Stimulated activated naive CD8-positive, alpha-beta T cell treated with anti-CD3 and anti-CD28 coated beads, Interleukin-15, Interleukin-2, amounts not matched to agents 100 U/mL and 50 U/mL, for 24 hours (primary cell): ENCODE results near the gene PPP2R5E.
"Not testable (repeated sequence)": the region's sequence is repeated elsewhere in the genome, so short reads cannot be mapped to it uniquely, and the experiment has no call there.

Experiments used
- ATAC-seq: fragments of 150-1000 bp; cut with Tn5 transposase; one replicate; pipeline ENCODE4 v1.10.0; 2021
- DNase-seq: peaks from one replicate; pipeline ENCODE4 v3.0.0; 2021

The PPP2R5E gene

GRCh38 chr14:63543000-63543825 lies at the start of gene PPP2R5E:
Gene PPP2R5E (minus strand): TSS chr14:63543377. CDS start chr14:63539685, 3,692 bp downstream.
- ATAC-seq = peak; percentile 99

GRCh38 chr14:63583046-63583445 lies 39.9 kb upstream of the PPP2R5E start:
- ATAC-seq, DNase-seq: not testable (repeated sequence)

More at GRCh38 chr14:63543000-63543825, at the start of gene PPP2R5E:
- peak; percentile 95 for DNase-seq

- DNase-seq (no peak), ATAC-seq (no peak)
Measured at GRCh38 chr14:63581491-63581890, 38.3 kb upstream of the PPP2R5E start.

- ATAC-seq = no peak
- DNase-seq = no peak
Measured at GRCh38 chr14:63578300-63578699, 35.1 kb upstream of the PPP2R5E start.

- ATAC-seq (no peak), DNase-seq (no peak)
Measured at GRCh38 chr14:63573581-63573980, 30.4 kb upstream of the PPP2R5E start.

- ATAC-seq (no peak), DNase-seq (no peak)
Measured at GRCh38 chr14:63565448-63565847, 22.3 kb upstream of the PPP2R5E start.

- no peak for ATAC-seq
- no peak for DNase-seq
Measured at GRCh38 chr14:63564318-63564717, 21.1 kb upstream of the PPP2R5E start.

GRCh38 chr14:63563370-63564026 lies 20.3 kb upstream of the PPP2R5E start:
- no peak for ATAC-seq
- no peak for DNase-seq

- ATAC-seq = no peak
- no peak for DNase-seq
Measured at GRCh38 chr14:63562405-63562804, 19.2 kb upstream of the PPP2R5E start.

- ATAC-seq = peak; percentile 55
Measured at GRCh38 chr14:63555572-63555971, 12.4 kb upstream of the PPP2R5E start.

GRCh38 chr14:63551332-63551731 lies 8.2 kb upstream of the PPP2R5E start:
- ATAC-seq = peak; percentile 57
- no peak for DNase-seq

More at GRCh38 chr14:63555572-63555971, 12.4 kb upstream of the PPP2R5E start:
- DNase-seq = no peak

- no peak for DNase-seq
- no peak for ATAC-seq
Measured at GRCh38 chr14:63547798-63548335, 4.7 kb upstream of the PPP2R5E start.

GRCh38 chr14:63545431-63545830 lies 2.3 kb upstream of the PPP2R5E start:
- no peak for ATAC-seq
- DNase-seq = no peak

- no peak for DNase-seq
- no peak for ATAC-seq
Measured at GRCh38 chr14:63544591-63545299, 1.6 kb upstream of the PPP2R5E start.

GRCh38 chr14:63543826-63544406 lies 739 bp upstream of the PPP2R5E start:
- DNase-seq (no peak), ATAC-seq (peak; percentile 26)

- ATAC-seq (peak; percentile 1), DNase-seq (peak; percentile 28)
Measured at GRCh38 chr14:63542231-63542999, 762 bp downstream of the PPP2R5E start.

- ATAC-seq = no peak
- no peak for DNase-seq
Measured at GRCh38 chr14:63535918-63536317, 7.3 kb downstream of the PPP2R5E start.

GRCh38 chr14:63533474-63533873 lies 9.7 kb downstream of the PPP2R5E start:
- no peak for DNase-seq

GRCh38 chr14:63524537-63525155 lies 18.5 kb downstream of the PPP2R5E start:
- DNase-seq (peak; percentile 5), ATAC-seq (peak; percentile 76)

More at GRCh38 chr14:63533474-63533873, 9.7 kb downstream of the PPP2R5E start:
- no peak for ATAC-seq

- no peak for DNase-seq
Measured at GRCh38 chr14:63523735-63524426, 19.3 kb downstream of the PPP2R5E start.

More at GRCh38 chr14:63523735-63524426, 19.3 kb downstream of the PPP2R5E start:
- no peak for ATAC-seq
